Measurements from ENCODE around the gene APOBEC3B. TPM values are rescaled to one million over a fixed set of nuclear protein-coding genes. Genes with fewer than 3 reads are reported as not detected.
"Not testable (repeated sequence)": the region's sequence is repeated elsewhere in the genome, so short reads cannot be mapped to it uniquely, and the experiment has no call there.

APOBEC3B gene
- total RNA-seq, 1 experiment from 2014 or later: 11.3 TPM

DNA sequence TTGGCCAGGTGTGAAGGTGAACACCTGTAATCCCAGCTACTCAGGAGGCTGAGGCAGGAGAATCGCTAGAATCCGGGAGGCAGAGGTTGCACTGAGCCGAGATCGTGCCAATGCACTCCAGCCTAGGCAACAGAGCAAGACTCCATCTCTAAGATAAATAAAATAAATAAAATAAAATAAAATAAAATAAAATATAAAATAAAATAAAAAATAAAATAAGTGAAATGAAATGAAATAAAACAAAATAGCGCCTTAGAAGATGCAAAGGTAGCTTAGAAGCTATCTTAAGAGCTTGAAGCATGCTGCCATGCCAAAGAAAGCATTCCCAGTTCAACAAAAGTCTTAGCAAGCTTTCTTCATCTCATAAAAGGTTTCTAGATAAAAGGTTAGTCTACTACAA, 25.0 kb downstream of the APOBEC3B start:
- ATAC-seq (no peak), DNase-seq (no peak)
- H3K79me2 ChIP-seq (ENCODE audit: low read length): no peaks in the 10 kb centered on the region
- intact Hi-C loops (cut with micrococcal nuclease): loop anchor here (1.0 kb wide), 1 partner anchor 115 kb away; no protein-coding TSS in a partner anchor
- TF ChIP-seq EZH2phosphoT487 (IDR thresholded peaks at IDR 0.05; ENCODE audit: borderline replicate concordance, low read length): no peak
- no peak for TF ChIP-seq CTCF (conservative IDR thresholded peaks at IDR 0.05; ENCODE audit: low read depth, low read length)
- no peak for TF ChIP-seq EZH2 (IDR thresholded peaks at IDR 0.05; ENCODE audit: low read length, unreplicated experiment)
- peaks cover 5% of the 10 kb centered on the region for H3K4me1 ChIP-seq (ENCODE audit: insufficient read depth, low read length)
- no peaks in the 10 kb centered on the region for H3K9me2 ChIP-seq (replicated peaks; ENCODE audit: low read length)
- no peaks in the 10 kb centered on the region for H3K27me3 ChIP-seq (ENCODE audit: low read length)
- H4K20me1 ChIP-seq (ENCODE audit: low read length): no peaks in the 10 kb centered on the region
- no peaks in the 10 kb centered on the region for H3F3A ChIP-seq (ENCODE audit: low read length, unreplicated experiment)
- no TSS peak for BruUV-seq (replicated peaks)
- POLR2A ChIA-PET (ENCODE audit: unreplicated experiment): interaction anchor here (0.6 kb wide), 1 partner anchor 26 kb away, joined by 3 read pairs; no protein-coding TSS in a partner anchor
- no peaks in the 10 kb centered on the region for H3K9me3 ChIP-seq (ENCODE audit: low read length)
- no peak overlapping the region for H3K4me2 ChIP-seq (ENCODE audit: low read length)
- CTCF ChIA-PET: interaction anchor here (0.6 kb wide), 1 partner anchor 127 kb away, joined by 4 read pairs; no protein-coding TSS in a partner anchor
- H3K27ac ChIP-seq (ENCODE audit: low read length): no peak overlapping the region
- no peak overlapping the region for H2AFZ ChIP-seq (ENCODE audit: low read length)
- no peak overlapping the region for H3K4me3 ChIP-seq (ENCODE audit: low read length)
- no peaks in the 10 kb centered on the region for H3K36me3 ChIP-seq (ENCODE audit: low read depth, low read length)
- H3K9ac ChIP-seq (ENCODE audit: low read length): no peak overlapping the region

- H3K9me2 ChIP-seq (replicated peaks; ENCODE audit: low read length); H2AFZ ChIP-seq (ENCODE audit: low read length); H3K79me2 ChIP-seq (ENCODE audit: low read length); H3K27ac ChIP-seq (ENCODE audit: low read length); intact Hi-C loops (cut with micrococcal nuclease); H3K36me3 ChIP-seq (ENCODE audit: low read depth, low read length); H3K4me3 ChIP-seq (ENCODE audit: low read length); H3K9me3 ChIP-seq (ENCODE audit: low read length); POLR2A ChIA-PET (ENCODE audit: unreplicated experiment); H3K4me2 ChIP-seq (ENCODE audit: low read length); H3F3A ChIP-seq (ENCODE audit: low read length, unreplicated experiment); H3K4me1 ChIP-seq (ENCODE audit: insufficient read depth, low read length); CTCF ChIA-PET; ATAC-seq; H4K20me1 ChIP-seq (ENCODE audit: low read length); BruUV-seq (replicated peaks); H3K9ac ChIP-seq (ENCODE audit: low read length); H3K27me3 ChIP-seq (ENCODE audit: low read length); DNase-seq: not testable (repeated sequence)
These were observed 26.2 kb downstream of the APOBEC3B start for GRCh38 chr22:39008271-39008850.

- no peak for DNase-seq
- Histone ChIP-seq H3K4me1 (ENCODE audit: insufficient read depth, low read length) (peaks cover 7% of the 10 kb centered on the region; the same call in 1 of the 2 replicates), H3K4me2 (ENCODE audit: low read length) (no peak overlapping the region), H3K79me2 (ENCODE audit: low read length) (peaks cover 19% of the 10 kb centered on the region), H3K4me3 (ENCODE audit: low read length) (no peak overlapping the region), H4K20me1 (ENCODE audit: low read length) (no peaks in the 10 kb centered on the region), H2AFZ (ENCODE audit: low read length) (no peak overlapping the region), H3K36me3 (ENCODE audit: low read depth, low read length) (no peaks in the 10 kb centered on the region), H3K9me2 (replicated peaks; ENCODE audit: low read length) (no peaks in the 10 kb centered on the region), H3F3A (ENCODE audit: low read length, unreplicated experiment) (no peaks in the 10 kb centered on the region), H3K27ac (ENCODE audit: low read length) (no peak overlapping the region), H3K9ac (ENCODE audit: low read length) (no peak overlapping the region), H3K27me3 (ENCODE audit: low read length) (no peaks in the 10 kb centered on the region), H3K9me3 (ENCODE audit: low read length) (no peaks in the 10 kb centered on the region)
- BruUV-seq (replicated peaks): no TSS peak
- no peak for ATAC-seq
- TF ChIP-seq EZH2phosphoT487 (IDR thresholded peaks at IDR 0.05; ENCODE audit: borderline replicate concordance, low read length) (no peak), EZH2 (IDR thresholded peaks at IDR 0.05; ENCODE audit: low read length, unreplicated experiment) (no peak)
- ChIA-PET CTCF (no interaction called here), POLR2A (ENCODE audit: unreplicated experiment) (no interaction called here)
- intact Hi-C loops (cut with micrococcal nuclease): no loop called here
These were observed 28.8 kb downstream of the APOBEC3B start for GRCh38 chr22:39010946-39011345.

All from PC-3 (cell line).